Neural progenitor cell (in vitro differentiated cells): Measurements from ENCODE around the gene GIPC2.

Experiments
- CTCF ChIP-seq: fragments of 200-600 bp; sonication (generic); IDR thresholded peaks from 2 replicates; pipeline ENCODE4 v1.5.1; 2017; ENCODE audit warnings: antibody characterized with exemption, mild to moderate bottlenecking
- EZH2phosphoT487 ChIP-seq: fragments of 200-600 bp; sonication (generic); IDR thresholded peaks from 2 replicates; pipeline ENCODE4 v1.6.1; 2017; ENCODE audit warnings: antibody characterized with exemption

DNA sequence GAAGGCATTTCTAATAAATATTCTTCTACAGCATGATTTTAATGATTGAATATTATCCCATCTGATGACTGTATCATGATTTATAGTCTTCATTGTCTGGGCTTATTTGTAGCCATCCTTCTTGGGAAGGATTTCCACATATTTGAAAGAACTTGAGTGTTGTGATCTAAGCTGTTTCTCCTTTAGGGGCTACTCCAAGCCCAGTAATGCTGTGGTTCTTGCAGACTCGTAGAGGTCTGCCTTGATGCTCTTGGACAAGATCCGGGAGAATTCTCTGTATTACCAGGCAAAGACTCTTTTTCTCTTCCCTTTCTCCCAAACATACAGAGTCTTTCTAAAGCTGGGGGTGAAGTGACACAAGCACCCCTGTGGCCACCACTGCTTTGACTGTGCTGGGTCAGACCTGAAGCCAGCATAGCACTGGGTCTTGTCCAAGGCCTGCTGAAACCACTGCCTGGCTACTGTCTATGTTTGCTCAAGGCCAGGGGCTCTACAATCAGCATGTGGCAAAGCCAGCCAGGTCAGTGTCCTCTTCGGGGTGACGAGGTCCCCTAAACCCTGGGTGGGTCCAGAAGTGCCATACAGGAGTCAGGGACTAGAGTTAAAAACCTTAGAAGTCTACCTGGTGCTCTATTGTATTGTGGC, 107.4 kb downstream of the GIPC2 start:
- TF ChIP-seq CTCF (no peak), EZH2phosphoT487 (no peak)
